Loucy (cell line): ENCODE measurements around the gene JOSD1.

Source experiments
- H2AFZ ChIP-seq: fragments of 200-600 bp; sonication (generic); 2 replicates; pipeline ENCODE4 v1.6.0; 2016; ENCODE audit warnings: antibody characterized with exemption, mild to moderate bottlenecking, low read length, moderate library complexity
- H3F3A ChIP-seq: fragments of 200-600 bp; 2 replicates; pipeline ENCODE4 v1.6.0; 2016; ENCODE audit warnings: antibody characterized with exemption, low read depth, mild to moderate bottlenecking
- H3K27me3 ChIP-seq: fragments of 200-600 bp; sonication (generic); 2 replicates; pipeline ENCODE4 v1.6.1; 2014; ENCODE audit warnings: low read length, mild to moderate bottlenecking; ENCODE audit not compliant: insufficient read depth, poor library complexity, severe bottlenecking
- H3K36me3 ChIP-seq: fragments of 200-600 bp; sonication (generic); 2 replicates; pipeline ENCODE4 v1.6.1; 2016; ENCODE audit warnings: low read length; ENCODE audit not compliant: insufficient read depth
- H3K4me1 ChIP-seq: fragments of 200-600 bp; sonication (generic); 2 replicates; pipeline ENCODE4 v1.5.1; 2014; ENCODE audit warnings: low read length, mild to moderate bottlenecking; ENCODE audit not compliant: insufficient read depth, poor library complexity, severe bottlenecking
- H3K4me2 ChIP-seq: fragments of 200-600 bp; sonication (generic); 2 replicates; pipeline ENCODE4 v1.6.0; 2014; ENCODE audit warnings: antibody characterized with exemption, low read length, low read depth, mild to moderate bottlenecking; ENCODE audit not compliant: poor library complexity, severe bottlenecking
- H3K4me3 ChIP-seq: fragments of 200-600 bp; sonication (generic); 2 replicates; pipeline ENCODE4 v1.5.1; 2014; ENCODE audit warnings: low read length, mild to moderate bottlenecking, mixed read lengths; ENCODE audit not compliant: poor library complexity, severe bottlenecking
- H3K79me2 ChIP-seq: fragments of 200-600 bp; sonication (generic); 2 replicates; pipeline ENCODE4 v1.6.1; 2014; ENCODE audit warnings: low read length; ENCODE audit not compliant: insufficient read depth
- H3K9ac ChIP-seq: fragments of 200-600 bp; sonication (generic); 2 replicates; pipeline ENCODE4 v1.6.0; 2014; ENCODE audit warnings: mild to moderate bottlenecking, low read depth, low read length, moderate library complexity; ENCODE audit not compliant: poor library complexity, severe bottlenecking
- H3K9me2 ChIP-seq: fragments of 200-600 bp; sonication (generic); replicated peaks from 2 replicates; pipeline ENCODE4 v1.6.1; 2016; ENCODE audit warnings: low read depth, low read length, mixed read lengths
- H3K9me3 ChIP-seq: fragments of 200-600 bp; sonication (generic); 2 replicates; pipeline ENCODE4 v1.6.1; 2014; ENCODE audit warnings: mild to moderate bottlenecking, antibody characterized with exemption, low read length, low read depth; ENCODE audit not compliant: insufficient read depth
- H4K20me1 ChIP-seq: fragments of 200-600 bp; sonication (generic); 2 replicates; pipeline ENCODE4 v1.6.0; 2014; ENCODE audit warnings: antibody characterized with exemption, low read length, mild to moderate bottlenecking; ENCODE audit not compliant: insufficient read depth, poor library complexity, severe bottlenecking
- CTCF ChIP-seq: fragments of 200-600 bp; sonication (generic); conservative IDR thresholded peaks from 2 replicates; pipeline ENCODE4 v1.5.1; 2014; ENCODE audit warnings: mild to moderate bottlenecking, antibody characterized with exemption, low read length
- EZH2phosphoT487 ChIP-seq: fragments of 200-600 bp; IDR thresholded peaks from 2 replicates; pipeline ENCODE4 v1.6.1; 2018; ENCODE audit warnings: antibody characterized with exemption, mild to moderate bottlenecking, moderate library complexity, borderline replicate concordance

JOSD1 gene

GRCh38 chr22:38727530-38728451 lies 27.0 kb upstream of the JOSD1 start:
- no peak overlapping the region for H3K4me3 ChIP-seq
- no peaks in the 10 kb centered on the region for H3K9me3 ChIP-seq
- H3F3A ChIP-seq = no peaks in the 10 kb centered on the region
- no peaks in the 10 kb centered on the region for H3K4me1 ChIP-seq
- H3K9me2 ChIP-seq = no peaks in the 10 kb centered on the region
- no peak overlapping the region for H3K4me2 ChIP-seq
- peaks cover 3% of the 10 kb centered on the region for H4K20me1 ChIP-seq
- TF ChIP-seq CTCF = no peak
- TF ChIP-seq EZH2phosphoT487 = no peak
- H3K9ac ChIP-seq = no peak overlapping the region
- H3K27me3 ChIP-seq = no peaks in the 10 kb centered on the region
- H2AFZ ChIP-seq = no peak overlapping the region
- no peaks in the 10 kb centered on the region for H3K79me2 ChIP-seq
- H3K36me3 ChIP-seq = peaks cover 94% of the 10 kb centered on the region; the same call in 1 of the 2 replicates

- no peak overlapping the region for H3K4me2 ChIP-seq
- no peaks in the 10 kb centered on the region for H3K27me3 ChIP-seq
- no peaks in the 10 kb centered on the region for H3K9me2 ChIP-seq
- H4K20me1 ChIP-seq = peaks cover 3% of the 10 kb centered on the region
- no peak overlapping the region for H3K4me3 ChIP-seq
- no peaks in the 10 kb centered on the region for H3F3A ChIP-seq
- H3K9ac ChIP-seq = no peak overlapping the region
- H2AFZ ChIP-seq = no peak overlapping the region
- H3K4me1 ChIP-seq = no peaks in the 10 kb centered on the region
- H3K9me3 ChIP-seq = no peaks in the 10 kb centered on the region
- H3K36me3 ChIP-seq = peaks cover 99% of the 10 kb centered on the region; the same call in 1 of the 2 replicates
- TF ChIP-seq CTCF (no peak), EZH2phosphoT487 (no peak)
- no peaks in the 10 kb centered on the region for H3K79me2 ChIP-seq
Observed at GRCh38 chr22:38727123-38727522, 26.4 kb upstream of the JOSD1 start.

- no peaks in the 10 kb centered on the region for H3K79me2 ChIP-seq
- no peak overlapping the region for H3K4me2 ChIP-seq
- no peaks in the 10 kb centered on the region for H3K27me3 ChIP-seq
- no peak overlapping the region for H2AFZ ChIP-seq
- H3K9me3 ChIP-seq = no peaks in the 10 kb centered on the region
- H4K20me1 ChIP-seq = peaks cover 3% of the 10 kb centered on the region
- no peaks in the 10 kb centered on the region for H3K4me1 ChIP-seq
- H3K36me3 ChIP-seq = peaks cover 98% of the 10 kb centered on the region; the same call in 1 of the 2 replicates
- H3F3A ChIP-seq = no peaks in the 10 kb centered on the region
- no peak overlapping the region for H3K4me3 ChIP-seq
- no peak overlapping the region for H3K9ac ChIP-seq
- TF ChIP-seq EZH2phosphoT487 (no peak), CTCF (no peak)
- H3K9me2 ChIP-seq = no peaks in the 10 kb centered on the region
Observed at GRCh38 chr22:38725900-38726655, 25.3 kb upstream of the JOSD1 start.
